H9 (cell line): ENCODE results near the gene ACO1. TPM values are rescaled to one million over a fixed set of nuclear protein-coding genes. Genes with fewer than 3 reads are reported as not detected.

Source experiments
- DNase-seq: peaks from one replicate; pipeline ENCODE4 v3.0.0-alpha.2; 2017
- H2AFZ ChIP-seq: one replicate; pipeline ENCODE4 v1.6.1; 2013; ENCODE audit warnings: mild to moderate bottlenecking, low read length, control low read depth, moderate library complexity
- H2AK5ac ChIP-seq: 2 replicates; pipeline ENCODE4 v1.6.1; 2013; ENCODE audit warnings: low read length, control low read depth, mixed read lengths; ENCODE audit not compliant: insufficient read length
- H2BK120ac ChIP-seq: one replicate; pipeline ENCODE4 v1.6.1; 2013; ENCODE audit warnings: low read depth, mild to moderate bottlenecking, low read length, control low read depth, inconsistent platforms; ENCODE audit not compliant: poor library complexity, severe bottlenecking
- H2BK12ac ChIP-seq: 2 replicates; pipeline ENCODE4 v1.6.1; 2013; ENCODE audit warnings: low read length, control low read depth, mixed read lengths, low read depth; ENCODE audit not compliant: insufficient read length
- H2BK15ac ChIP-seq: 2 replicates; pipeline ENCODE4 v1.6.1; 2013; ENCODE audit warnings: low read depth, low read length, control low read depth
- H2BK20ac ChIP-seq: one replicate; pipeline ENCODE4 v1.6.1; 2013; ENCODE audit warnings: low read depth, mild to moderate bottlenecking, low read length, control low read depth, inconsistent platforms; ENCODE audit not compliant: poor library complexity, severe bottlenecking
- H2BK5ac ChIP-seq: 2 replicates; pipeline ENCODE4 v1.6.1; 2013; ENCODE audit warnings: low read length, control low read depth, mixed read lengths; ENCODE audit not compliant: insufficient read length
- H3K14ac ChIP-seq: 2 replicates; pipeline ENCODE4 v1.6.1; 2013; ENCODE audit warnings: low read length, control low read depth; ENCODE audit not compliant: insufficient read depth
- H3K18ac ChIP-seq: 2 replicates; pipeline ENCODE4 v1.6.1; 2013; ENCODE audit warnings: low read depth, mild to moderate bottlenecking, mixed read lengths, low read length, control low read depth; ENCODE audit not compliant: insufficient read length
- H3K23ac ChIP-seq: 2 replicates; pipeline ENCODE4 v1.6.1; 2013; ENCODE audit warnings: low read length, control low read depth, mixed read lengths, low read depth; ENCODE audit not compliant: insufficient read length
- H3K23me2 ChIP-seq: 2 replicates; pipeline ENCODE4 v1.6.1; 2013; ENCODE audit warnings: low read depth, mild to moderate bottlenecking, mixed read lengths, low read length, control low read depth; ENCODE audit not compliant: insufficient read length, poor library complexity, severe bottlenecking
- H3K27ac ChIP-seq: 2 replicates; pipeline ENCODE4 v1.5.1; 2013; ENCODE audit warnings: low read length, control low read depth, mixed read lengths, low read depth; ENCODE audit not compliant: insufficient read length
- H3K27me3 ChIP-seq: 2 replicates; pipeline ENCODE4 v1.6.1; 2013; ENCODE audit warnings: low read length, control low read depth, inconsistent platforms; ENCODE audit not compliant: insufficient read depth
- H3K4ac ChIP-seq: 2 replicates; pipeline ENCODE4 v1.6.1; 2013; ENCODE audit warnings: low read depth, mild to moderate bottlenecking, control low read depth, inconsistent platforms, low read length, moderate library complexity
- H3K4me1 ChIP-seq: 2 replicates; pipeline ENCODE4 v1.6.1; 2013; ENCODE audit warnings: low read length, control low read depth, inconsistent platforms; ENCODE audit not compliant: insufficient read depth
- H3K4me2 ChIP-seq: 2 replicates; pipeline ENCODE4 v1.6.1; 2013; ENCODE audit warnings: low read length, control low read depth, mixed read lengths; ENCODE audit not compliant: insufficient read length, insufficient read depth
- H3K56ac ChIP-seq: 2 replicates; pipeline ENCODE4 v1.6.1; 2013; ENCODE audit warnings: low read depth, mild to moderate bottlenecking, mixed read lengths, low read length, control low read depth; ENCODE audit not compliant: insufficient read length
- H3K79me1 ChIP-seq: 2 replicates; pipeline ENCODE4 v1.6.1; 2013; ENCODE audit warnings: low read depth, mild to moderate bottlenecking, moderate library complexity, low read length, control low read depth, inconsistent platforms; ENCODE audit not compliant: insufficient read depth, poor library complexity, severe bottlenecking
- H3K79me2 ChIP-seq: 2 replicates; pipeline ENCODE4 v1.6.1; 2013; ENCODE audit warnings: low read length, control low read depth, inconsistent platforms; ENCODE audit not compliant: insufficient read depth
- H3K9ac ChIP-seq: 2 replicates; pipeline ENCODE4 v1.6.1; 2013; ENCODE audit warnings: low read length, control low read depth, mixed read lengths; ENCODE audit not compliant: insufficient read length; ENCODE audit errors: extremely low read depth
- H3K9me3 ChIP-seq: one replicate; pipeline ENCODE4 v1.6.1; 2013; ENCODE audit warnings: low read depth, low read length, inconsistent platforms; ENCODE audit not compliant: control insufficient read depth
- H3T11ph ChIP-seq: one replicate; pipeline ENCODE4 v1.6.1; 2013; ENCODE audit warnings: mild to moderate bottlenecking, low read length, control low read depth, inconsistent platforms
- H4K20me1 ChIP-seq: one replicate; pipeline ENCODE4 v1.6.1; 2013; ENCODE audit not compliant: control insufficient read depth, insufficient read length, insufficient read depth
- H4K5ac ChIP-seq: 2 replicates; pipeline ENCODE4 v1.6.1; 2013; ENCODE audit warnings: low read depth, mild to moderate bottlenecking, mixed read lengths, low read length, control low read depth; ENCODE audit not compliant: insufficient read length
- H4K8ac ChIP-seq: replicated peaks from 2 replicates; pipeline ENCODE4 v1.6.1; 2013; ENCODE audit warnings: low read length, control low read depth, mixed read lengths, low read depth; ENCODE audit not compliant: insufficient read length
- H4K91ac ChIP-seq: 2 replicates; pipeline ENCODE4 v1.6.1; 2013; ENCODE audit warnings: low read depth, mild to moderate bottlenecking, moderate library complexity, mixed read lengths, low read length, control low read depth; ENCODE audit not compliant: insufficient read length
- H3K27ac Mint-ChIP-seq, 3 experiments: 2 replicates in 2 of 3; 3 replicates in 1 of 3; pipeline ENCODE4 v1.8.0; 2020 to 2021; ENCODE audit warnings: mixed read lengths in 3 of 3, mild to moderate bottlenecking in 1 of 3, moderate library complexity in 1 of 3
- H3K27me3 Mint-ChIP-seq: 2 replicates; pipeline ENCODE4 v1.8.0; 2021; ENCODE audit warnings: low read depth, mild to moderate bottlenecking, moderate library complexity, mixed read lengths
- H3K36me3 Mint-ChIP-seq, 3 experiments: 2 replicates in 2 of 3; 3 replicates in 1 of 3; pipeline ENCODE4 v1.8.0; 2020 to 2021; ENCODE audit warnings: low read depth in 3 of 3, mixed read lengths in 3 of 3; ENCODE audit not compliant: insufficient read depth in 1 of 3
- H3K4me1 Mint-ChIP-seq, 2 experiments: 2 replicates each; pipeline ENCODE4 v1.8.0; 2020; ENCODE audit warnings: mixed read lengths in 2 of 2
- H3K4me3 Mint-ChIP-seq, 2 experiments: 2 replicates in 1 of 2; 3 replicates in 1 of 2; pipeline ENCODE4 v1.8.0; 2020 to 2021; ENCODE audit warnings: mild to moderate bottlenecking in 2 of 2, mixed read lengths in 2 of 2, moderate library complexity in 1 of 2
- H3K9me3 Mint-ChIP-seq, 2 experiments: 2 replicates in 1 of 2; 3 replicates in 1 of 2; pipeline ENCODE4 v1.8.0; 2020; ENCODE audit warnings: mild to moderate bottlenecking in 2 of 2, mixed read lengths in 2 of 2, moderate library complexity in 1 of 2
- CTCF ChIP-seq: fragments of 200-600 bp; sonication (generic); conservative IDR thresholded peaks from 3 replicates; pipeline ENCODE4 v1.8.0; 2021; ENCODE audit warnings: antibody characterized with exemption, mild to moderate bottlenecking
- WGBS: extraction: QIAGEN DNeasy Blood & Tissue Kit; methylation state at CpG from one replicate; pipeline ENCODE4 v1.1.7; 2013; ENCODE audit warnings: missing lambda C conversion rate, low lambda C conversion rate, mixed read lengths; ENCODE audit not compliant: insufficient read length; ENCODE audit errors: extremely low coverage; 5-methylcytosine and 5-hydroxymethylcytosine counted together
- total RNA-seq: library from RNA; stranded (reverse); gene quantifications from 2 replicates; pipeline ENCODE4 v1.2.1, GENCODE V29; 2021

Gene ACO1
- total RNA-seq, 1 experiment from 2014 or later = 44.5 TPM

DNA sequence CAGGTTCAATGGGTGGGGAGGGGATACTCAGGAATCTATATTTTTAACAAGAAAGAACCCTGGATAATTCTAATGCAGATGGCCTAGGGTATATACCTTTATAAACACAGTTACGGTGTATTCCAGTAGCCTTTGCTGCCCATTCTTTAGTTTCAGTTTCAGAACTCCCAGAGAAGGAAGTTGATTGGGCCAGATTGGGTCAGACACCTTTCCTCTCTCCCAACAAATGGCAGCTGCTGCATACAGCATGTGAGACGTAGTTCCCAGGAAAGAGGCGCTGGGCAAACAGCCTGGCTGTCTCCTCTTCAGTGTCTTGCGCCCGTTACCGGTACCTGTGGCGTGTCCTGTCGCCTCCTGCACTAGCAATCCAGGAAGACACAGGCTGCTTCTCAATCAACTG lies 20.4 kb downstream of the ACO1 start:
- H3K4me3 Mint-ChIP-seq = no peak overlapping the region
- Histone ChIP-seq H4K8ac (no peak overlapping the region), H2BK5ac (no peak overlapping the region)

More for the DNA sequence above, 20.4 kb downstream of the ACO1 start:
- Histone ChIP-seq H3K4me1 (no peaks in the 10 kb centered on the region), H2BK120ac (no peak overlapping the region), H2BK12ac (no peak overlapping the region), H3K23ac (no peak overlapping the region), H2BK15ac (no peak overlapping the region), H3K9me3 (no peaks in the 10 kb centered on the region), H4K20me1 (no peaks in the 10 kb centered on the region), H2AK5ac (no peak overlapping the region), H3K79me2 (peaks cover 2% of the 10 kb centered on the region; the same call in 1 of the 2 replicates), H2BK20ac (no peak overlapping the region), H3K9ac (no peak overlapping the region), H3K4me2 (no peak overlapping the region), H3K56ac (no peak overlapping the region), H3K23me2 (no peaks in the 10 kb centered on the region), H3K27me3 (peaks cover 1% of the 10 kb centered on the region; the same call in 1 of the 2 replicates), H4K5ac (no peak overlapping the region), H3K79me1 (peaks cover 2% of the 10 kb centered on the region), H2AFZ (no peak overlapping the region), H3K18ac (no peak overlapping the region), H3T11ph (no peak overlapping the region), H3K14ac (no peak overlapping the region), H4K91ac (no peak overlapping the region), H3K4ac (no peak overlapping the region), H3K27ac (no peak overlapping the region)
- Mint-ChIP-seq H3K36me3 (peaks cover 17 to 43% (median 28%) of the 10 kb centered on the region in 3 experiments; a peak in 6 of 7 replicates), H3K4me1 (peaks cover 12 to 14% of the 10 kb centered on the region in 2 experiments), H3K9me3 (no peaks in the 10 kb centered on the region), H3K27ac (no peak overlapping the region), H3K27me3 (no peaks in the 10 kb centered on the region)
- WGBS = no CpG with 5 or more reads among the region's 8 CpGs
- no peak for TF ChIP-seq CTCF
- no peak for DNase-seq
